ENCODE results near the gene STRIP2. TPM values are rescaled to one million over a fixed set of nuclear protein-coding genes. Genes with fewer than 3 reads are reported as not detected.

STRIP2 gene
- total RNA-seq, 1 experiment from 2014 or later = 6.5 TPM

DNA sequence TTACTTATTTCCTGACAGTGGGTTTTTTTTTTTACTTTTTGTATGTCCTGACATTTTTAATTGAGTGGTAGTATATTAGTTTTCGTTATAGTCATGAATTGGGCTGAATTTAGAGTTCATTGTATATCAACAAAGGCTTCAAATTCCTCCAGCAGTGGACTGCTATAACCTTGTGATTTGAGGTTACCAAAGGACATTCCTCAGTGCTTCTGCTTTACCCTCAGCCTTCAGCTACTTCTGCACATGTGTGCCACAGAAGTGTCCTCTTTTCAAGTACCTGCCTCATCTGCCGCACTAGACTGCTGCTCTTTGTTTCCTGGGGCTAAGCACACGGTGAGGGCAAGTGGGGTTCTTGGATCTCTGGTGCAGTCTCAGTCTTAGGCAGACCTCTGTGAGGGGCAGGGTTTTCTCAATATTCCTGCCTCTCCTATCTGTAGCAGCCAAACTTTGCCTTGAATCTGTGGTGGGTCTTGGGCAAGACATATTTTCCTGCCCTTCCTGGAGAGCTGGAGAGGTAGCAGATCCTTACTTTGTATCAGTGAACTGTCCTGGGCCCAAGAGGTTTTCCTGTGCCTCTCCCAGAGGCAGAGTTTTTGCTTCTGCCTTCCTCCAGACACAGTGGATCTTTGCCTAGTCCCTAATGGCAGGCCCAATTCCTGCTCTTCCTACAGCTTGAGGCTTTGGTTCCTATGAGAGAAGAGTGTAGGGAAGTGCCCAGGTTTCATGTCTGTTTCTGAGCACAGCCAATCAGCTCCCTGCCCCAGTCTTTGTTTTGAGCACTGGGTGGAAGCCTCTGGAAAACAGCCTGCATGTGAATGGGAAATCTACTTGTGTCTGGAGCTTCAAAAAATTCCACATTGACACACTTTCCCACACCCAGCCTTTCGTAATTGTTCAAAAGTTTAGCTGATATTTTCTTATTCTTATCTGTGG lies 39.0 kb upstream of the STRIP2 start:
- intact Hi-C loops (cut with micrococcal nuclease; ENCODE audit: unreplicated experiment) = no loop called here
- H3K4me3 Mint-ChIP-seq (ENCODE audit: unreplicated experiment) = no peak overlapping the region
- BruUV-seq (replicated peaks) = no TSS peak
- H3K27ac Mint-ChIP-seq (ENCODE audit: unreplicated experiment) = no peak overlapping the region
- H3K36me3 Mint-ChIP-seq (ENCODE audit: insufficient read depth, unreplicated experiment) = peaks cover 5% of the 10 kb centered on the region
- Histone ChIP-seq H3K4me3 (ENCODE audit: low read depth, low read length) (no peak overlapping the region), H3K36me3 (ENCODE audit: control insufficient read depth, insufficient read depth, low read length) (no peaks in the 10 kb centered on the region), H3K4me1 (no peaks in the 10 kb centered on the region), H3K9me3 (no peaks in the 10 kb centered on the region), H3K27me3 (replicated peaks; ENCODE audit: control insufficient read depth, insufficient read depth, low read length) (no peaks in the 10 kb centered on the region)
- TF ChIP-seq, protein P1, sequence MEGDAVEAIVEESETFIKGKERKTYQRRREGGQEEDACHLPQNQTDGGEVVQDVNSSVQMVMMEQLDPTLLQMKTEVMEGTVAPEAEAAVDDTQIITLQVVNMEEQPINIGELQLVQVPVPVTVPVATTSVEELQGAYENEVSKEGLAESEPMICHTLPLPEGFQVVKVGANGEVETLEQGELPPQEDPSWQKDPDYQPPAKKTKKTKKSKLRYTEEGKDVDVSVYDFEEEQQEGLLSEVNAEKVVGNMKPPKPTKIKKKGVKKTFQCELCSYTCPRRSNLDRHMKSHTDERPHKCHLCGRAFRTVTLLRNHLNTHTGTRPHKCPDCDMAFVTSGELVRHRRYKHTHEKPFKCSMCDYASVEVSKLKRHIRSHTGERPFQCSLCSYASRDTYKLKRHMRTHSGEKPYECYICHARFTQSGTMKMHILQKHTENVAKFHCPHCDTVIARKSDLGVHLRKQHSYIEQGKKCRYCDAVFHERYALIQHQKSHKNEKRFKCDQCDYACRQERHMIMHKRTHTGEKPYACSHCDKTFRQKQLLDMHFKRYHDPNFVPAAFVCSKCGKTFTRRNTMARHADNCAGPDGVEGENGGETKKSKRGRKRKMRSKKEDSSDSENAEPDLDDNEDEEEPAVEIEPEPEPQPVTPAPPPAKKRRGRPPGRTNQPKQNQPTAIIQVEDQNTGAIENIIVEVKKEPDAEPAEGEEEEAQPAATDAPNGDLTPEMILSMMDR (IDR thresholded peaks at IDR 0.05; ENCODE audit: insufficient read depth in 1 of 2, low read depth in 1 of 2, low read length in 1 of 2, severe bottlenecking in 1 of 2, unreplicated experiment in 1 of 2) = no peak
- DNase-seq = no peak
- no peaks in the 10 kb centered on the region for H3K4me1 Mint-ChIP-seq (ENCODE audit: low read depth, unreplicated experiment)
- H3K27me3 Mint-ChIP-seq (ENCODE audit: insufficient read depth, unreplicated experiment) = no peaks in the 10 kb centered on the region
- ChIA-PET POLR2A (no interaction called here), CTCF (no interaction called here)
- no peaks in the 10 kb centered on the region for H3K9me3 Mint-ChIP-seq (ENCODE audit: unreplicated experiment)

DNA sequence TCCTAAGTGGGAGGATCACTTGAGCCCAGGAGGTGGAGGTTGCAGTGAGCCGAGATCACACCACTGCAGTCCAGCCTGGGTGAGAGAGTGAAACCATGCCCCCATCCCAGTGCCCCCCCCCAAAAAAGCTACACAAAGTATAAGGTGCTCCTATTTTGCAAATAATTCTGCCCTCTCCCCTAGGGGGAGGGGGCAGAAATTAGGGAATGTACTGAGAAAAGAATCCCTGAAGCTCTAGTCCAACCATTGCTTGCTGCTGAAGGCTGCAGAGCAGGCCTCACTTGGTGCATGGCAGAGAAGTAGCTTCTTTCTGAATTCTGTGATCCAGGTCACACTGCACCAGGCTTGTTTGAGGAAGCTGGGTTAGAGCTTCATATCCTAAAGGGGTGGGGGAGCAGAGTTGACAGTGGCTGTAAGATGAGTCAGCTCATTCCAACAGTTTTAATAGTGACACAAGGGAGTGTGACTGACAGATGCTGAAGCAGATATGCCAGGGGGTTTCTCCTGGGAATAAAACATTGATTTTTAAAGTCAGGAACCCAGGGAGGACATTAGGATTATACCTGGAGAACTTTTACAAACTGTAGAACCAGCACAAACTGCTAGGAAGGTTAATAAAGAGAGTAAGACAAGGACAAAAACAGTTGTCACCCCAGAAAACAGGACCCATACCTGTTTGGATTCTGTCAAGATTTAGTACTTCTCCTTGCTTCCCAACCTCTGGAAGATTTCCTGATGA lies 32.8 kb upstream of the STRIP2 start:
- Histone ChIP-seq H3K36me3 (ENCODE audit: control insufficient read depth, insufficient read depth, low read length) (no peaks in the 10 kb centered on the region), H3K4me3 (ENCODE audit: low read depth, low read length) (no peak overlapping the region), H3K27me3 (replicated peaks; ENCODE audit: control insufficient read depth, insufficient read depth, low read length) (no peaks in the 10 kb centered on the region), H3K9me3 (no peaks in the 10 kb centered on the region), H3K4me1 (no peaks in the 10 kb centered on the region; the same call in 1 of the 2 replicates)
- Mint-ChIP-seq H3K4me1 (ENCODE audit: low read depth, unreplicated experiment) (no peaks in the 10 kb centered on the region), H3K27me3 (ENCODE audit: insufficient read depth, unreplicated experiment) (no peaks in the 10 kb centered on the region), H3K36me3 (ENCODE audit: insufficient read depth, unreplicated experiment) (peaks cover 5% of the 10 kb centered on the region), H3K9me3 (ENCODE audit: unreplicated experiment) (no peaks in the 10 kb centered on the region), H3K27ac (ENCODE audit: unreplicated experiment) (no peak overlapping the region), H3K4me3 (ENCODE audit: unreplicated experiment) (no peak overlapping the region)
- DNase-seq = peak in 1 of 2 experiments; percentile 21
- CTCF ChIA-PET = interaction anchor here (0.9 to 1.3 kb wide), 4 partner anchors 12 to 34 kb away, joined by 3 to 6 read pairs (median 4); partner anchors contain the start of gene STRIP2
- BruUV-seq (replicated peaks) = no TSS peak
- POLR2A ChIA-PET = interaction anchor here (0.6 to 0.9 kb wide), 2 partner anchors 13 to 30 kb away, joined by 3 to 4 read pairs; no protein-coding TSS in a partner anchor
- intact Hi-C loops (cut with micrococcal nuclease; ENCODE audit: unreplicated experiment) = no loop called here
- TF ChIP-seq, protein P1 (IDR thresholded peaks at IDR 0.05; ENCODE audit: insufficient read depth in 1 of 2, low read depth in 1 of 2, low read length in 1 of 2, severe bottlenecking in 1 of 2, unreplicated experiment in 1 of 2) = no peak
